WTC11 (cell line): ENCODE results near the gene PPP1R16B. TPM values are rescaled to one million over a fixed set of nuclear protein-coding genes. Genes with fewer than 3 reads are reported as not detected.

ENCODE experiments used
- ATAC-seq: fragments of 200-7000 bp; cut with Tn5 transposase; 2 replicates; pipeline ENCODE4 v1.10.0; 2021; ENCODE audit warnings: mild to moderate bottlenecking, moderate library complexity
- CTCF ChIA-PET: fragments of 300-600 bp; sonication (Branson Sonifier 250); formaldehyde crosslinking; loops from one replicate; lab custom pipeline; 2021; ENCODE audit warnings: antibody characterized with exemption; lab: Charles Lee
- POLR2A ChIA-PET: fragments of 350-600 bp; sonication (Branson Sonifier 250); formaldehyde crosslinking; loops from one replicate; lab custom pipeline; 2021; ENCODE audit warnings: antibody characterized with exemption; lab: Charles Lee
- DNase-seq: peaks from one replicate; pipeline ENCODE4 v3.0.0; 2021; ENCODE audit warnings: low spot score
- H3K27ac Mint-ChIP-seq: 2 replicates; pipeline ENCODE4 v1.8.0; 2021; ENCODE audit warnings: mixed read lengths
- H3K27me3 Mint-ChIP-seq: 2 replicates; pipeline ENCODE4 v1.8.0; 2021; ENCODE audit warnings: low read depth, mild to moderate bottlenecking, moderate library complexity, mixed read lengths
- H3K36me3 Mint-ChIP-seq: 2 replicates; pipeline ENCODE4 v1.8.0; 2021; ENCODE audit warnings: mixed read lengths
- H3K4me1 Mint-ChIP-seq: 2 replicates; pipeline ENCODE4 v1.8.0; 2022; ENCODE audit warnings: mixed read lengths
- H3K4me3 Mint-ChIP-seq: 2 replicates; pipeline ENCODE4 v1.8.0; 2021; ENCODE audit warnings: mild to moderate bottlenecking, moderate library complexity, mixed read lengths
- H3K9me3 Mint-ChIP-seq: 2 replicates; pipeline ENCODE4 v1.8.0; 2021; ENCODE audit warnings: mixed read lengths
- AFF4 ChIP-seq: sonication (generic); formaldehyde crosslinking; IDR thresholded peaks from 2 replicates; pipeline ENCODE4 v1.8.1; 2023; ENCODE audit warnings: mild to moderate bottlenecking, missing genetic modification reagents, borderline replicate concordance
- ARID4B ChIP-seq: sonication (generic); formaldehyde crosslinking; IDR thresholded peaks from 2 replicates; pipeline ENCODE4 v1.8.0; 2023; ENCODE audit warnings: missing genetic modification reagents, mild to moderate bottlenecking, borderline replicate concordance
- ATF6 ChIP-seq: sonication (generic); formaldehyde crosslinking; IDR thresholded peaks from 2 replicates; pipeline ENCODE4 v1.8.1; 2023; ENCODE audit warnings: mild to moderate bottlenecking, missing genetic modification reagents
- CBFB ChIP-seq: sonication (generic); formaldehyde crosslinking; IDR thresholded peaks from 2 replicates; pipeline ENCODE4 v1.8.1; 2022; ENCODE audit warnings: mild to moderate bottlenecking, low read depth, missing genetic modification reagents
- E2F5 ChIP-seq: sonication (generic); formaldehyde crosslinking; IDR thresholded peaks from 2 replicates; pipeline ENCODE4 v1.8.1; 2022; ENCODE audit warnings: mild to moderate bottlenecking, moderate library complexity, missing genetic modification reagents
- FOXK1 ChIP-seq: sonication (generic); formaldehyde crosslinking; IDR thresholded peaks from 2 replicates; pipeline ENCODE4 v1.8.0; 2022; ENCODE audit warnings: mild to moderate bottlenecking, moderate library complexity, missing genetic modification reagents
- FOXP4 ChIP-seq: sonication (generic); formaldehyde crosslinking; IDR thresholded peaks from 2 replicates; pipeline ENCODE4 v1.8.0; 2022; ENCODE audit warnings: mild to moderate bottlenecking, missing genetic modification reagents
- JAZF1 ChIP-seq: fragments of 250-450 bp; sonication (Bioruptor Pico); IDR thresholded peaks from 2 replicates; pipeline ENCODE4 v1.9.0; 2021; ENCODE audit warnings: moderate library complexity, mild to moderate bottlenecking, inconsistent platforms
- JUN ChIP-seq: sonication (generic); formaldehyde crosslinking; IDR thresholded peaks from 2 replicates; pipeline ENCODE4 v1.8.0; 2023; ENCODE audit warnings: mild to moderate bottlenecking, missing genetic modification reagents
- NFATC4 ChIP-seq: fragments of 250-450 bp; sonication (Bioruptor Pico); IDR thresholded peaks from 2 replicates; pipeline ENCODE4 v1.9.0; 2021; ENCODE audit warnings: mild to moderate bottlenecking
- NR1H2 ChIP-seq: sonication (generic); formaldehyde crosslinking; IDR thresholded peaks from 2 replicates; pipeline ENCODE4 v1.9.0; 2021; ENCODE audit warnings: mild to moderate bottlenecking, moderate library complexity, missing genetic modification reagents
- NR3C1 ChIP-seq: sonication (generic); formaldehyde crosslinking; conservative IDR thresholded peaks from 2 replicates; pipeline ENCODE4 v1.8.1; 2023; ENCODE audit warnings: low read depth, mild to moderate bottlenecking, missing genetic modification reagents
- OVOL2 ChIP-seq: fragments of 250-450 bp; sonication (Bioruptor Pico); IDR thresholded peaks from 2 replicates; pipeline ENCODE4 v1.9.0; 2021; ENCODE audit warnings: mild to moderate bottlenecking, borderline replicate concordance
- TEAD4 ChIP-seq: sonication (generic); formaldehyde crosslinking; IDR thresholded peaks from 2 replicates; pipeline ENCODE4 v1.8.0; 2022; ENCODE audit warnings: mild to moderate bottlenecking, missing genetic modification reagents
- ZBTB21 ChIP-seq: sonication (generic); formaldehyde crosslinking; IDR thresholded peaks from 2 replicates; pipeline ENCODE4 v1.8.1; 2023; ENCODE audit warnings: mild to moderate bottlenecking, missing genetic modification reagents, borderline replicate concordance
- ZMAT4 ChIP-seq: fragments of 250-450 bp; sonication (Bioruptor Pico); IDR thresholded peaks from 2 replicates; pipeline ENCODE4 v1.9.0; 2021; ENCODE audit warnings: mild to moderate bottlenecking
- ZNF219 ChIP-seq: sonication (generic); formaldehyde crosslinking; IDR thresholded peaks from 2 replicates; pipeline ENCODE4 v1.8.0; 2023; ENCODE audit warnings: missing genetic modification reagents, mild to moderate bottlenecking, borderline replicate concordance
- ZNF416 ChIP-seq: fragments of 250-450 bp; sonication (Bioruptor Pico); IDR thresholded peaks from 2 replicates; pipeline ENCODE4 v1.9.0; 2021; ENCODE audit warnings: mild to moderate bottlenecking, inconsistent platforms
- total RNA-seq: library from RNA; stranded (reverse); gene quantifications from 3 replicates; pipeline ENCODE4 v1.2.3, GENCODE V29; 2021

PPP1R16B gene
- total RNA-seq, 1 experiment from 2014 or later: 12.0 TPM

GRCh38 chr20:38894091-38894847, 88.8 kb downstream of the PPP1R16B start (continued):
- TF ChIP-seq AFF4 (CRISPR knock-in tag) (no peak), NFATC4 (CRISPR knock-in tag) (no peak), JAZF1 (CRISPR knock-in tag) (no peak), FOXP4 (CRISPR knock-in tag) (no peak), ZBTB21 (no peak), JUN (CRISPR knock-in tag) (no peak), ZMAT4 (CRISPR knock-in tag) (no peak)

- H3K9me3 Mint-ChIP-seq: no peaks in the 10 kb centered on the region
- no peak overlapping the region for H3K27ac Mint-ChIP-seq
- peaks cover 3% of the 10 kb centered on the region; the same call in 1 of the 2 replicates for H3K27me3 Mint-ChIP-seq
- TF ChIP-seq ATF6 (CRISPR knock-in tag) (no peak), FOXK1 (CRISPR knock-in tag) (no peak), E2F5 (CRISPR knock-in tag) (no peak), TEAD4 (CRISPR knock-in tag) (no peak), NR3C1 (CRISPR knock-in tag) (no peak), ZBTB21 (no peak), ARID4B (no peak), NR1H2 (CRISPR knock-in tag) (no peak), CBFB (CRISPR knock-in tag) (no peak), OVOL2 (CRISPR knock-in tag) (no peak), ZNF219 (CRISPR knock-in tag) (no peak), ZNF416 (CRISPR knock-in tag) (no peak)
- peaks cover 14% of the 10 kb centered on the region for H3K4me1 Mint-ChIP-seq
- ChIA-PET POLR2A (no interaction called here), CTCF (interaction anchor here (0.8 to 4.3 kb wide), 8 partner anchors 8 to 237 kb away, joined by 3 to 54 read pairs (median 14); partner anchors contain the start of genes FAM83D, PPP1R16B and SLC32A1)
- H3K36me3 Mint-ChIP-seq: no peaks in the 10 kb centered on the region; the same call in 1 of the 2 replicates
- DNase-seq (no peak), ATAC-seq (no peak)
- H3K4me3 Mint-ChIP-seq: no peak overlapping the region
Observed at GRCh38 chr20:38895098-38895949, 89.8 kb downstream of the PPP1R16B start.
